HEK293T (cell line): ENCODE measurements around the gene FGD2.

ENCODE experiments used
- BHLHE40 ChIP-seq: fragments of 450-650 bp; IDR thresholded peaks from 2 replicates; pipeline ENCODE4 v1.6.1; 2016; ENCODE audit warnings: mild to moderate bottlenecking, moderate library complexity, borderline replicate concordance
- FOXM1 ChIP-seq: fragments of 450-650 bp; IDR thresholded peaks from 2 replicates; pipeline ENCODE4 v1.6.1; 2017; ENCODE audit warnings: mild to moderate bottlenecking, borderline replicate concordance
- NFRKB ChIP-seq: fragments of 450-650 bp; IDR thresholded peaks from 2 replicates; pipeline ENCODE4 v1.6.1; 2016; ENCODE audit warnings: mild to moderate bottlenecking, moderate library complexity

DNA sequence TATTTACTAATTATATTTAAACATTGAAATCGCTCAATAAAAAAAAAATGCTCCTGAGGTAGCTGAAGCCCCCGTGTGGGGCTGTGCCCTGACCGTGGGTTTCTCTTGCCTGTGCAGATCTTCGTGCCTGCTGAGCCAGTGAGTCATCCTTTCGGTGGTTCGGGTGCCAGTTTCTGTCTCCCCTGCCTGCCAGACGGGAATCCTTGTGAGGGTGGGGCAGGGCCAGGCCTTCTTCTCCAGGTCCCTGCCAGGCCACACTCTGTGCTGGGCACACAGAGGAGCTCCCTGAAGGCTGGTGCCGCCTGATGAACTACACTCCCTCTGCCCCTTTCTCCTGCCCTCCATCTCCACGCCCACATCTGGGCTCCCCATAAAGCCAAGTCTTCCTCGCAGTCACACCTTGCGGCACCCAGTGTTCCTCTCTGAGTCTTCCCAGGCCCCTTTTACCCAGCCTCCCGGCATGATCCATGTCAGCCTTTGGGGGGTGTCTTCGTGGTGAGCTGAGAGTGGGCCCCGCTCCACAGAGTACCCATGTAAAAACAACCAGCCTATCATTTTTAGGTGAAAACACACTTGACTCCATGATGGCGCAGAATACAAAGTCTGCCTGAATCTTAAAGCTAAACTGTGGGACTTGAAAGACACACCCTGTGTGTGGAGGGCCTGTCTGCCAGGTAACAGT is 19.3 kb downstream of the FGD2 start:
- TF ChIP-seq FOXM1, result no peak
- TF ChIP-seq BHLHE40, result no peak
- no peak for TF ChIP-seq NFRKB
